HepG2 (cell line): ENCODE data around the gene WWP2. TPM values are rescaled to one million over a fixed set of nuclear protein-coding genes. Genes with fewer than 3 reads are reported as not detected.

ENCODE experiments used
- CREB1 ChIP-seq, 2 experiments: fragments of 450-650 bp in 1 of 2; IDR thresholded peaks; 2 replicates each; pipeline ENCODE4 v1.6.1; 2016 to 2017; ENCODE audit warnings: control low read depth in 1 of 2, mild to moderate bottlenecking in 1 of 2, missing compliant biosample characterization in 1 of 2, missing genetic modification characterization in 1 of 2
- DDIT3 ChIP-seq: sonication (generic); formaldehyde crosslinking; IDR thresholded peaks from 2 replicates; pipeline ENCODE4 v1.4.0; 2020; ENCODE audit warnings: mild to moderate bottlenecking, missing genetic modification reagents
- EEA1 ChIP-seq: sonication (generic); formaldehyde crosslinking; IDR thresholded peaks from 2 replicates; pipeline ENCODE4 v1.5.1; 2020; ENCODE audit warnings: mild to moderate bottlenecking, missing genetic modification reagents, borderline replicate concordance
- HBP1 ChIP-seq: IDR thresholded peaks from 2 replicates; pipeline ENCODE4 v1.6.1; 2016; ENCODE audit warnings: low read depth, control low read depth
- HMG20B ChIP-seq: conservative IDR thresholded peaks from 2 replicates; pipeline ENCODE4 v1.6.1; 2016; ENCODE audit warnings: missing genetic modification reagents, missing compliant biosample characterization
- HNRNPLL ChIP-seq: fragments of 200-400 bp; formaldehyde crosslinking; IDR thresholded peaks from 2 replicates; pipeline ENCODE4 v1.6.1; 2017; ENCODE audit warnings: mild to moderate bottlenecking, low read depth, low read length; ENCODE audit not compliant: poor library complexity, severe bottlenecking
- LRRFIP1 ChIP-seq: sonication (generic); formaldehyde crosslinking; conservative IDR thresholded peaks from 2 replicates; pipeline ENCODE4 v1.4.0; 2020; ENCODE audit warnings: missing genetic modification reagents
- MEIS1 ChIP-seq: sonication (generic); formaldehyde crosslinking; IDR thresholded peaks from 2 replicates; pipeline ENCODE4 v1.9.0; 2021; ENCODE audit warnings: mild to moderate bottlenecking, missing genetic modification reagents, moderate library complexity, borderline replicate concordance
- NFE2L2 ChIP-seq: fragments of 150-350 bp; IDR thresholded peaks from 2 replicates; pipeline ENCODE4 v1.6.1; 2014; ENCODE audit warnings: low read length
- ONECUT2 ChIP-seq: sonication (generic); formaldehyde crosslinking; IDR thresholded peaks from 2 replicates; pipeline ENCODE4 v1.4.0; 2020; ENCODE audit warnings: missing genetic modification reagents
- PRDM15 ChIP-seq: sonication (generic); formaldehyde crosslinking; IDR thresholded peaks from 2 replicates; pipeline ENCODE4 v1.4.0; 2020; ENCODE audit warnings: missing genetic modification reagents
- SIN3A ChIP-seq: IDR thresholded peaks from 2 replicates; pipeline ENCODE4 v1.6.1; 2011; ENCODE audit warnings: low read depth, mild to moderate bottlenecking, control low read depth, low read length, borderline replicate concordance
- SRSF9 ChIP-seq: fragments of 200-400 bp; formaldehyde crosslinking; IDR thresholded peaks from 2 replicates; pipeline ENCODE4 v1.6.1; 2018; ENCODE audit warnings: borderline replicate concordance, mild to moderate bottlenecking, low read depth, low read length; ENCODE audit not compliant: insufficient read depth, poor library complexity, severe bottlenecking
- U2AF1 ChIP-seq: fragments of 200-400 bp; formaldehyde crosslinking; optimal IDR thresholded peaks from 2 replicates; pipeline ENCODE3; 2017; ENCODE audit warnings: mild to moderate bottlenecking, low read depth, low read length
- ZNF292 ChIP-seq: sonication (generic); formaldehyde crosslinking; IDR thresholded peaks from 2 replicates; pipeline ENCODE4 v1.8.1; 2022; ENCODE audit warnings: mild to moderate bottlenecking, low read depth, missing genetic modification reagents, borderline replicate concordance
- ZNF597 ChIP-seq: sonication (generic); formaldehyde crosslinking; IDR thresholded peaks from 2 replicates; pipeline ENCODE4 v1.5.0; 2020; ENCODE audit warnings: missing genetic modification reagents
- ZSCAN25 ChIP-seq: sonication (generic); formaldehyde crosslinking; IDR thresholded peaks from 2 replicates; pipeline ENCODE4 v1.8.0; 2022; ENCODE audit warnings: mild to moderate bottlenecking, missing genetic modification reagents
- polyA plus RNA-seq, 8 experiments: library from polyadenylated mRNA; depleted of rRNA in 3 of 8; stranded (reverse) in 7 of 8; unstranded in 1 of 8; fragments of >200 nt; fragmentation: Illumina TruSeq in 4 of 8; extraction: Trizol in 4 of 8; gene quantifications; 2 replicates each; pipeline versions ENCODE4 v1.2.1 to v1.2.3, GENCODE V29; 2011 to 2016; ENCODE audit warnings: low read depth in 4 of 8, missing spikeins in 1 of 8, mixed read lengths in 1 of 8; ENCODE audit not compliant: insufficient read depth in 1 of 8
- total RNA-seq, 5 experiments: library from RNA; depleted of rRNA; stranded (reverse); fragments of >200 nt; fragmentation: Illumina TruSeq; extraction: Trizol; gene quantifications; 2 replicates each; pipeline ENCODE4 v1.2.3, GENCODE V29; 2016; ENCODE audit warnings: low read depth in 1 of 5
- TF ChIP-seq, protein P1 (sequence below): IDR thresholded peaks from 2 replicates; pipeline ENCODE4 v1.6.1; 2018; ENCODE audit warnings: missing genetic modification reagents, mild to moderate bottlenecking, missing compliant biosample characterization

Gene WWP2
- total and polyA plus RNA-seq, 2 of the 13 experiments (the other 11 are each of a cell fraction or from before 2014, with no cell fraction given): 11.4 to 28.2 TPM

GRCh38 chr16:69823831-69824563 lies 61.9 kb downstream of the WWP2 start (continued):
- TF ChIP-seq LRRFIP1 (CRISPR knock-in tag) (no peak), ONECUT2 (CRISPR knock-in tag) (no peak), EEA1 (CRISPR knock-in tag) (no peak), SIN3A (no peak), CREB1 (IDR thresholded peaks at IDR 0.05) (no peak), CREB1 (CRISPR knock-in tag; IDR thresholded peaks at IDR 0.05) (no peak), ZNF597 (CRISPR knock-in tag) (no peak), ZSCAN25 (no peak), PRDM15 (CRISPR knock-in tag) (no peak), HMG20B (no peak), HNRNPLL (no peak), HBP1 (CRISPR knock-in tag) (no peak), ZNF292 (CRISPR knock-in tag) (peak; percentile 43; the same call in 1 of the 2 replicates), U2AF1 (no peak), NFE2L2 (no peak), SRSF9 (no peak), DDIT3 (no peak), MEIS1 (0 out of 2 replicates have a peak, but pooled peaks have one; percentile 42)
- TF ChIP-seq, protein P1, sequence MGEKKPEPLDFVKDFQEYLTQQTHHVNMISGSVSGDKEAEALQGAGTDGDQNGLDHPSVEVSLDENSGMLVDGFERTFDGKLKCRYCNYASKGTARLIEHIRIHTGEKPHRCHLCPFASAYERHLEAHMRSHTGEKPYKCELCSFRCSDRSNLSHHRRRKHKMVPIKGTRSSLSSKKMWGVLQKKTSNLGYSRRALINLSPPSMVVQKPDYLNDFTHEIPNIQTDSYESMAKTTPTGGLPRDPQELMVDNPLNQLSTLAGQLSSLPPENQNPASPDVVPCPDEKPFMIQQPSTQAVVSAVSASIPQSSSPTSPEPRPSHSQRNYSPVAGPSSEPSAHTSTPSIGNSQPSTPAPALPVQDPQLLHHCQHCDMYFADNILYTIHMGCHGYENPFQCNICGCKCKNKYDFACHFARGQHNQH (CRISPR knock-in tag): peak; percentile 66; the same call in 1 of the 2 replicates
